WTC11 (cell line): ENCODE measurements around the gene ATL1. TPM values are rescaled to one million over a fixed set of nuclear protein-coding genes. Genes with fewer than 3 reads are reported as not detected.

ENCODE experiments used
- ATAC-seq: fragments of 200-7000 bp; cut with Tn5 transposase; 2 replicates; pipeline ENCODE4 v1.10.0; 2021; ENCODE audit warnings: mild to moderate bottlenecking, moderate library complexity
- CTCF ChIA-PET: fragments of 300-600 bp; sonication (Branson Sonifier 250); formaldehyde crosslinking; loops from one replicate; lab custom pipeline; 2021; ENCODE audit warnings: antibody characterized with exemption; lab: Charles Lee
- POLR2A ChIA-PET: fragments of 350-600 bp; sonication (Branson Sonifier 250); formaldehyde crosslinking; loops from one replicate; lab custom pipeline; 2021; ENCODE audit warnings: antibody characterized with exemption; lab: Charles Lee
- DNase-seq: peaks from one replicate; pipeline ENCODE4 v3.0.0; 2021; ENCODE audit warnings: low spot score
- H3K27ac Mint-ChIP-seq: 2 replicates; pipeline ENCODE4 v1.8.0; 2021; ENCODE audit warnings: mixed read lengths
- H3K27me3 Mint-ChIP-seq: 2 replicates; pipeline ENCODE4 v1.8.0; 2021; ENCODE audit warnings: low read depth, mild to moderate bottlenecking, moderate library complexity, mixed read lengths
- H3K36me3 Mint-ChIP-seq: 2 replicates; pipeline ENCODE4 v1.8.0; 2021; ENCODE audit warnings: mixed read lengths
- H3K4me1 Mint-ChIP-seq: 2 replicates; pipeline ENCODE4 v1.8.0; 2022; ENCODE audit warnings: mixed read lengths
- H3K4me3 Mint-ChIP-seq: 2 replicates; pipeline ENCODE4 v1.8.0; 2021; ENCODE audit warnings: mild to moderate bottlenecking, moderate library complexity, mixed read lengths
- H3K9me3 Mint-ChIP-seq: 2 replicates; pipeline ENCODE4 v1.8.0; 2021; ENCODE audit warnings: mixed read lengths
- ARID4B ChIP-seq: sonication (generic); formaldehyde crosslinking; IDR thresholded peaks from 2 replicates; pipeline ENCODE4 v1.8.0; 2023; ENCODE audit warnings: missing genetic modification reagents, mild to moderate bottlenecking, borderline replicate concordance
- ATF3 ChIP-seq: sonication (generic); formaldehyde crosslinking; conservative IDR thresholded peaks from 2 replicates; pipeline ENCODE4 v1.8.1; 2022; ENCODE audit warnings: mild to moderate bottlenecking, missing genetic modification reagents
- CBFB ChIP-seq: sonication (generic); formaldehyde crosslinking; IDR thresholded peaks from 2 replicates; pipeline ENCODE4 v1.8.1; 2022; ENCODE audit warnings: mild to moderate bottlenecking, low read depth, missing genetic modification reagents
- CREB1 ChIP-seq: sonication (generic); formaldehyde crosslinking; IDR thresholded peaks from 2 replicates; pipeline ENCODE4 v1.8.0; 2023; ENCODE audit warnings: mild to moderate bottlenecking, missing genetic modification reagents
- CTCF ChIP-seq: fragments of 200-600 bp; IDR thresholded peaks from 2 replicates; pipeline ENCODE4 v1.8.0; 2022; ENCODE audit warnings: antibody characterized with exemption
- E2F4 ChIP-seq: sonication (generic); formaldehyde crosslinking; IDR thresholded peaks from 2 replicates; pipeline ENCODE4 v1.8.1; 2022; ENCODE audit warnings: low read depth, mild to moderate bottlenecking, moderate library complexity, missing genetic modification reagents, borderline replicate concordance
- FOXK1 ChIP-seq: sonication (generic); formaldehyde crosslinking; IDR thresholded peaks from 2 replicates; pipeline ENCODE4 v1.8.0; 2022; ENCODE audit warnings: mild to moderate bottlenecking, moderate library complexity, missing genetic modification reagents
- FOXP1 ChIP-seq: sonication (generic); formaldehyde crosslinking; IDR thresholded peaks from 2 replicates; pipeline ENCODE4 v1.8.0; 2022; ENCODE audit warnings: missing genetic modification reagents, mild to moderate bottlenecking, moderate library complexity, borderline replicate concordance
- FOXP4 ChIP-seq: sonication (generic); formaldehyde crosslinking; IDR thresholded peaks from 2 replicates; pipeline ENCODE4 v1.8.0; 2022; ENCODE audit warnings: mild to moderate bottlenecking, missing genetic modification reagents
- HMGA2 ChIP-seq: fragments of 250-450 bp; sonication (Bioruptor Pico); IDR thresholded peaks from 2 replicates; pipeline ENCODE4 v1.4.0; 2021; ENCODE audit warnings: mild to moderate bottlenecking, moderate library complexity
- JUN ChIP-seq: sonication (generic); formaldehyde crosslinking; IDR thresholded peaks from 2 replicates; pipeline ENCODE4 v1.8.0; 2023; ENCODE audit warnings: mild to moderate bottlenecking, missing genetic modification reagents
- KAT7 ChIP-seq: sonication (generic); formaldehyde crosslinking; IDR thresholded peaks from 2 replicates; pipeline ENCODE4 v1.8.1; 2023; ENCODE audit warnings: missing genetic modification reagents, mild to moderate bottlenecking, borderline replicate concordance
- MLX ChIP-seq: sonication (generic); formaldehyde crosslinking; IDR thresholded peaks from 2 replicates; pipeline ENCODE4 v1.8.1; 2023; ENCODE audit warnings: mild to moderate bottlenecking, missing genetic modification reagents, moderate library complexity
- NFE2L1 ChIP-seq: sonication (generic); formaldehyde crosslinking; IDR thresholded peaks from 2 replicates; pipeline ENCODE4 v1.8.1; 2023; ENCODE audit warnings: missing genetic modification reagents
- PRDM15 ChIP-seq: sonication (generic); formaldehyde crosslinking; IDR thresholded peaks from 2 replicates; pipeline ENCODE4 v1.8.0; 2022; ENCODE audit warnings: missing genetic modification reagents
- SOX15 ChIP-seq: fragments of 250-450 bp; sonication (Bioruptor Pico); IDR thresholded peaks from 2 replicates; pipeline ENCODE4 v1.9.0; 2021; ENCODE audit warnings: mild to moderate bottlenecking
- TCF7 ChIP-seq: sonication (generic); formaldehyde crosslinking; IDR thresholded peaks from 2 replicates; pipeline ENCODE4 v1.8.0; 2022; ENCODE audit warnings: mild to moderate bottlenecking, low read depth, missing genetic modification reagents, moderate library complexity
- TP53 ChIP-seq: sonication (generic); formaldehyde crosslinking; IDR thresholded peaks from 2 replicates; pipeline ENCODE4 v1.8.1; 2023; ENCODE audit warnings: mild to moderate bottlenecking, missing genetic modification reagents
- ZNF138 ChIP-seq: sonication (generic); formaldehyde crosslinking; conservative IDR thresholded peaks from 2 replicates; pipeline ENCODE4 v1.8.1; 2022; ENCODE audit warnings: mild to moderate bottlenecking, moderate library complexity, missing genetic modification reagents
- ZNF263 ChIP-seq: sonication (generic); formaldehyde crosslinking; IDR thresholded peaks from 2 replicates; pipeline ENCODE4 v1.8.1; 2022; ENCODE audit warnings: low read depth, mild to moderate bottlenecking, moderate library complexity, missing genetic modification reagents
- ZNF425 ChIP-seq: fragments of 250-450 bp; sonication (Bioruptor Pico); conservative IDR thresholded peaks from 2 replicates; pipeline ENCODE4 v1.9.0; 2021; ENCODE audit warnings: mild to moderate bottlenecking
- total RNA-seq: library from RNA; stranded (reverse); gene quantifications from 3 replicates; pipeline ENCODE4 v1.2.3, GENCODE V29; 2021

Gene ATL1
- total RNA-seq, 1 experiment from 2014 or later: 3.7 TPM

GRCh38 chr14:50605766-50606165, 45.8 kb downstream of the ATL1 start (continued):
- TF ChIP-seq ZNF425 (no peak), KAT7 (no peak), FOXK1 (CRISPR knock-in tag) (no peak), JUN (CRISPR knock-in tag) (no peak), ZNF263 (CRISPR knock-in tag) (no peak), HMGA2 (CRISPR knock-in tag) (no peak), CBFB (CRISPR knock-in tag) (no peak)

- ATAC-seq (no peak), DNase-seq (no peak)
- Mint-ChIP-seq H3K4me3 (no peak overlapping the region), H3K27ac (no peak overlapping the region), H3K9me3 (no peaks in the 10 kb centered on the region), H3K4me1 (peaks cover 5% of the 10 kb centered on the region; the same call in 1 of the 2 replicates), H3K36me3 (no peaks in the 10 kb centered on the region), H3K27me3 (no peaks in the 10 kb centered on the region)
- ChIA-PET POLR2A (no interaction called here), CTCF (interaction anchor here (0.6 to 1.0 kb wide), 2 partner anchors 74 to 605 kb away, joined by 3 read pairs; partner anchors contain the start of gene MAP4K5)
- TF ChIP-seq ATF3 (no peak), TCF7 (no peak), FOXP4 (CRISPR knock-in tag) (no peak), SOX15 (CRISPR knock-in tag) (no peak), ARID4B (CRISPR knock-in tag) (no peak), ZNF138 (CRISPR knock-in tag) (no peak), TP53 (no peak), PRDM15 (no peak), FOXP1 (CRISPR knock-in tag) (no peak), CTCF (no peak), CREB1 (CRISPR knock-in tag) (no peak), MLX (CRISPR knock-in tag) (no peak), NFE2L1 (CRISPR knock-in tag) (no peak), E2F4 (CRISPR knock-in tag) (no peak), ZNF263 (CRISPR knock-in tag) (no peak)
These were observed 46.5 kb downstream of the ATL1 start for GRCh38 chr14:50606468-50606867.
